ENCODE data around the gene ATP2B2. TPM values are rescaled to one million over a fixed set of nuclear protein-coding genes. Genes with fewer than 3 reads are reported as not detected.

The ATP2B2 gene
- total and polyA plus RNA-seq, 10 of the 15 experiments (the other 5 are each of a cell fraction or from before 2014, with no cell fraction given), result 0.04 TPM; not detected in 9

DNA sequence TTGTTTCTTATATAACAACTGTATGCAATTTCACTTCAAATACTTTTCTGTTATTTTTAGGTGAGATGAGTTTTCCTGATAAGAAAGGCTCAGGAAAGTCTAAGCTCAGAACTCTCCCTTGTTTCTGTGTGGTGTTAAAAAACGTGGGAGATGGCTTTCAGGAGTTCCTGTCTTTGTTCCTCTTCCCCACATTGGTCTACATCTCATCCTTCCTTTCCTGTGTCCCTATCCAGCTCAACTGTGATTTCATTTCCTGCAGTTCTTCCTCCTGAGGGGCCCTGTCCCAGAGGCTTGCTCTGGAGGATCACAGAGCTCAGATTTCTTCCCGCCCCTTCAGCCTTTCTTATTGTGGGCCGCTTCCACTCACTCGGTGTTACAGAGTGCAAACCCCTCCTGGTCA, 195.7 kb downstream of the ATP2B2 start (continued):
- TF ChIP-seq, protein P1, sequence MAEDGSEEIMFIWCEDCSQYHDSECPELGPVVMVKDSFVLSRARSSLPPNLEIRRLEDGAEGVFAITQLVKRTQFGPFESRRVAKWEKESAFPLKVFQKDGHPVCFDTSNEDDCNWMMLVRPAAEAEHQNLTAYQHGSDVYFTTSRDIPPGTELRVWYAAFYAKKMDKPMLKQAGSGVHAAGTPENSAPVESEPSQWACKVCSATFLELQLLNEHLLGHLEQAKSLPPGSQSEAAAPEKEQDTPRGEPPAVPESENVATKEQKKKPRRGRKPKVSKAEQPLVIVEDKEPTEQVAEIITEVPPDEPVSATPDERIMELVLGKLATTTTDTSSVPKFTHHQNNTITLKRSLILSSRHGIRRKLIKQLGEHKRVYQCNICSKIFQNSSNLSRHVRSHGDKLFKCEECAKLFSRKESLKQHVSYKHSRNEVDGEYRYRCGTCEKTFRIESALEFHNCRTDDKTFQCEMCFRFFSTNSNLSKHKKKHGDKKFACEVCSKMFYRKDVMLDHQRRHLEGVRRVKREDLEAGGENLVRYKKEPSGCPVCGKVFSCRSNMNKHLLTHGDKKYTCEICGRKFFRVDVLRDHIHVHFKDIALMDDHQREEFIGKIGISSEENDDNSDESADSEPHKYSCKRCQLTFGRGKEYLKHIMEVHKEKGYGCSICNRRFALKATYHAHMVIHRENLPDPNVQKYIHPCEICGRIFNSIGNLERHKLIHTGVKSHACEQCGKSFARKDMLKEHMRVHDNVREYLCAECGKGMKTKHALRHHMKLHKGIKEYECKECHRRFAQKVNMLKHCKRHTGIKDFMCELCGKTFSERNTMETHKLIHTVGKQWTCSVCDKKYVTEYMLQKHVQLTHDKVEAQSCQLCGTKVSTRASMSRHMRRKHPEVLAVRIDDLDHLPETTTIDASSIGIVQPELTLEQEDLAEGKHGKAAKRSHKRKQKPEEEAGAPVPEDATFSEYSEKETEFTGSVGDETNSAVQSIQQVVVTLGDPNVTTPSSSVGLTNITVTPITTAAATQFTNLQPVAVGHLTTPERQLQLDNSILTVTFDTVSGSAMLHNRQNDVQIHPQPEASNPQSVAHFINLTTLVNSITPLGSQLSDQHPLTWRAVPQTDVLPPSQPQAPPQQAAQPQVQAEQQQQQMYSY (CRISPR knock-in tag; IDR thresholded peaks at IDR 0.05), result no peak
- no peak for TF ChIP-seq GABPA (IDR thresholded peaks at IDR 0.05; ENCODE audit: low read depth)
- TF ChIP-seq DPF2 (IDR thresholded peaks at IDR 0.05), result no peak

DNA sequence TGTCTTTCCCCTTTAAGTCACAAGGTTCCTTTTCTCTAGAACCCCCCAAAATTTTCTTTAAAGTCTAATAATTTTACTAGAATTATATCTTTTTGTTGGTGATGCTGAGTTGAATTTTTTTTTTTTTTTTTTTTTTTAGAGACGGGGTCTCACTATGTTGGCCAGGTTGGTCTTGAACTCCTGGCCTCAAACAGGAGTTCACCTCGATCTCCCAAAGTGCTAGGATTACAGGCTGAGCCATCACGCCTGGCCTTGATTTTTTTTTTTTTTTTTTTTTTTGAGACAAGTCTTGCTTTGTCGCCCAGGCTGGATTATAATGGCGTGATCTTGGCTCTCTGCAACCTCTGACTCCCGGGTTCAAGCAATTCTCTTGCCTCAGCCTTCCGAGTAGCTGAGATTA, 196.7 kb downstream of the ATP2B2 start:
- BruUV-seq (replicated peaks), result no TSS peak
- H2AFZ ChIP-seq (ENCODE audit: control insufficient read depth, low read depth, low read length), result no peak overlapping the region
- no peak overlapping the region for H3K9ac ChIP-seq (ENCODE audit: control insufficient read depth, insufficient read depth, low read length)
- no peaks in the 10 kb centered on the region for H3K9me3 ChIP-seq (replicated peaks; ENCODE audit: control insufficient read depth, insufficient read depth, low read length)
- TF ChIP-seq RAD21 (IDR thresholded peaks at IDR 0.05; ENCODE audit: insufficient read depth, low read depth, low read length), result no peak
- TF ChIP-seq EP300 (IDR thresholded peaks at IDR 0.05; ENCODE audit: borderline replicate concordance in 1 of 2, control insufficient read depth in 1 of 2, low read depth in 2 of 2, low read length in 2 of 2), result no peak
- H3K36me3 ChIP-seq (ENCODE audit: control insufficient read depth in 2 of 2, insufficient read depth in 2 of 2, low read length in 1 of 2), result peaks cover 22 to 42% of the 10 kb centered on the region in 2 experiments
- no peak for ATAC-seq
- 86% methylated on average over 5 of the region's 7 CpGs for WGBS (ENCODE audit: insufficient coverage, insufficient replicate concordance, low lambda C conversion rate, missing lambda C conversion rate)
- ChIA-PET SMC1A (ENCODE audit: uncharacterized antibody, unreplicated experiment) (no interaction called here), RAD21 (ENCODE audit: unreplicated experiment) (no interaction called here), POLR2A (no interaction called here), CTCF (no interaction called here)
- intact Hi-C loops (cut with micrococcal nuclease; ENCODE audit: unreplicated experiment) (no loop called here), in situ Hi-C loops (cut with MboI) (no loop called here)
- H3K27ac ChIP-seq (ENCODE audit: control insufficient read depth, insufficient read depth), result no peak overlapping the region
- H3K4me2 ChIP-seq (ENCODE audit: control insufficient read depth, insufficient read depth), result no peak overlapping the region
- no peaks in the 10 kb centered on the region for H3K27me3 ChIP-seq (replicated peaks in 1 of 2; ENCODE audit: control insufficient read depth in 2 of 2, insufficient read depth in 2 of 2, low read length in 1 of 2)
- no peaks in the 10 kb centered on the region for H3K4me1 ChIP-seq (ENCODE audit: control insufficient read depth, insufficient read depth, low read length)
- DNase-seq (ENCODE audit: low read depth, low spot score), result no peak
- H3K79me2 ChIP-seq (ENCODE audit: control insufficient read depth, insufficient read depth, low read length), result no peaks in the 10 kb centered on the region
- no peaks in the 10 kb centered on the region for H4K20me1 ChIP-seq (ENCODE audit: control insufficient read depth, insufficient read depth)
- no peak for FAIRE-seq
- no peak overlapping the region for H3K4me3 ChIP-seq
